Caco-2 (cell line): ENCODE results near the gene INPP5J. TPM values are rescaled to one million over a fixed set of nuclear protein-coding genes. Genes with fewer than 3 reads are reported as not detected.

Experiments
- BruUV-seq: library from RNA; stranded (reverse); fragments of 400-500 nt; replicated peaks from 2 replicates; lab custom pipeline; 2021; lab: Mats Ljungman, UMichigan
- CTCF ChIA-PET: fragments of 300-600 bp; sonication (Branson Sonifier 250); formaldehyde crosslinking; loops from one replicate; lab custom pipeline; 2022; ENCODE audit warnings: antibody characterized with exemption; lab: Charles Lee
- POLR2A ChIA-PET: fragments of 300-600 bp; sonication (Branson Sonifier 250); formaldehyde crosslinking; loops from one replicate; lab custom pipeline; 2022; ENCODE audit warnings: antibody characterized with exemption; lab: Charles Lee
- DNase-seq, 2 experiments: peaks; one replicate each; pipeline versions ENCODE4 v3.0.0 to v3.0.0-alpha.2; 2020 to 2022
- H3K27me3 ChIP-seq: replicated peaks from 2 replicates; pipeline ENCODE4 v1.6.0; 2011; ENCODE audit warnings: low read length; ENCODE audit not compliant: control insufficient read depth, insufficient read depth
- H3K36me3 ChIP-seq: 2 replicates; pipeline ENCODE4 v1.5.1; 2011; ENCODE audit warnings: low read length; ENCODE audit not compliant: control insufficient read depth, insufficient read depth
- H3K4me1 ChIP-seq: fragments of 250-450 bp; sonication (Bioruptor Pico); 2 replicates; pipeline ENCODE4 v1.5.1; 2020; ENCODE audit warnings: mild to moderate bottlenecking
- H3K4me3 ChIP-seq: 2 replicates; pipeline ENCODE4 v1.5.1; 2011; ENCODE audit warnings: low read depth, mild to moderate bottlenecking, control low read depth, low read length
- H3K9me3 ChIP-seq: fragments of 250-450 bp; sonication (Bioruptor Pico); 2 replicates; pipeline ENCODE4 v1.5.1; 2020; ENCODE audit warnings: mild to moderate bottlenecking, moderate library complexity
- H3K27ac Mint-ChIP-seq: one replicate; pipeline ENCODE4 v1.8.0; 2022; ENCODE audit warnings: mixed read lengths; ENCODE audit not compliant: unreplicated experiment
- H3K27me3 Mint-ChIP-seq: one replicate; pipeline ENCODE4 v1.8.0; 2022; ENCODE audit warnings: mixed read lengths; ENCODE audit not compliant: insufficient read depth, unreplicated experiment
- H3K36me3 Mint-ChIP-seq: one replicate; pipeline ENCODE4 v1.8.0; 2022; ENCODE audit warnings: mild to moderate bottlenecking, mixed read lengths; ENCODE audit not compliant: insufficient read depth, unreplicated experiment
- H3K4me1 Mint-ChIP-seq: one replicate; pipeline ENCODE4 v1.8.0; 2022; ENCODE audit warnings: low read depth, mixed read lengths; ENCODE audit not compliant: unreplicated experiment
- H3K4me3 Mint-ChIP-seq: one replicate; pipeline ENCODE4 v1.8.0; 2022; ENCODE audit warnings: mild to moderate bottlenecking, moderate library complexity, mixed read lengths; ENCODE audit not compliant: unreplicated experiment
- H3K9me3 Mint-ChIP-seq: one replicate; pipeline ENCODE4 v1.8.0; 2022; ENCODE audit warnings: mixed read lengths; ENCODE audit not compliant: unreplicated experiment
- CTCF ChIP-seq, 2 experiments: fragments of 200-600 bp in 1 of 2; IDR thresholded peaks; 1 replicate in 1 of 2; 2 replicates in 1 of 2; pipeline versions ENCODE4 v1.5.1 to v1.8.0; 2011 to 2022; ENCODE audit warnings: antibody characterized with exemption in 1 of 2, control low read depth in 1 of 2, inconsistent platforms in 1 of 2, low read depth in 1 of 2, low read length in 1 of 2, mild to moderate bottlenecking in 1 of 2, moderate library complexity in 1 of 2; ENCODE audit not compliant: insufficient read depth in 1 of 2, severe bottlenecking in 1 of 2, unreplicated experiment in 1 of 2
- intact Hi-C: fragments of 100-400 bp; cut with micrococcal nuclease; formaldehyde crosslinking; loops from one replicate; pipeline ENCODE4 v1.10.0; 2022; ENCODE audit not compliant: unreplicated experiment
- total RNA-seq: library from RNA; stranded (reverse); gene quantifications from 2 replicates; pipeline ENCODE4 v1.2.3, GENCODE V29; 2022

INPP5J gene
- total RNA-seq, 1 experiment from 2014 or later = 6.8 TPM

- peaks cover 23% of the 10 kb centered on the region for H3K4me1 ChIP-seq
- peaks cover 34% of the 10 kb centered on the region for H3K36me3 Mint-ChIP-seq
- intact Hi-C loops = no loop called here
- no peak overlapping the region for H3K4me3 ChIP-seq
- H3K9me3 ChIP-seq = no peaks in the 10 kb centered on the region
- H3K9me3 Mint-ChIP-seq = no peaks in the 10 kb centered on the region
- ChIA-PET CTCF (no interaction called here), POLR2A (no interaction called here)
- BruUV-seq = no TSS peak
- no peak overlapping the region for H3K27ac Mint-ChIP-seq
- H3K4me3 Mint-ChIP-seq = no peak overlapping the region
- no peak for TF ChIP-seq CTCF (IDR thresholded peaks at IDR 0.05; ENCODE audit: insufficient read depth in 1 of 2, low read depth in 1 of 2, low read length in 1 of 2, severe bottlenecking in 1 of 2, unreplicated experiment in 1 of 2)
- peaks cover 1% of the 10 kb centered on the region for H3K36me3 ChIP-seq
- no peaks in the 10 kb centered on the region for H3K27me3 Mint-ChIP-seq
- no peak for DNase-seq
- H3K27me3 ChIP-seq = no peaks in the 10 kb centered on the region
- peaks cover 18% of the 10 kb centered on the region for H3K4me1 Mint-ChIP-seq
Observed at GRCh38 chr22:31084811-31085492, 37.8 kb upstream of the INPP5J start.

GRCh38 chr22:31085493-31085824 lies 37.3 kb upstream of the INPP5J start:
- DNase-seq = no peak
- CTCF ChIA-PET = no interaction called here
- BruUV-seq = no TSS peak
- intact Hi-C loops = no loop called here
- H3K4me3 Mint-ChIP-seq = no peak overlapping the region
- H3K36me3 Mint-ChIP-seq = peaks cover 32% of the 10 kb centered on the region
- H3K4me3 ChIP-seq = no peak overlapping the region
- no peaks in the 10 kb centered on the region for H3K27me3 Mint-ChIP-seq
- peaks cover 1% of the 10 kb centered on the region for H3K36me3 ChIP-seq
- TF ChIP-seq CTCF (IDR thresholded peaks at IDR 0.05; ENCODE audit: insufficient read depth in 1 of 2, low read depth in 1 of 2, low read length in 1 of 2, severe bottlenecking in 1 of 2, unreplicated experiment in 1 of 2) = no peak
- H3K27me3 ChIP-seq = no peaks in the 10 kb centered on the region
- H3K4me1 Mint-ChIP-seq = peaks cover 18% of the 10 kb centered on the region
- H3K9me3 ChIP-seq = no peaks in the 10 kb centered on the region
- no peaks in the 10 kb centered on the region for H3K9me3 Mint-ChIP-seq
- peaks cover 21% of the 10 kb centered on the region for H3K4me1 ChIP-seq
- H3K27ac Mint-ChIP-seq = no peak overlapping the region
- POLR2A ChIA-PET = no interaction called here

- H3K9me3 ChIP-seq = no peaks in the 10 kb centered on the region
- peaks cover 1% of the 10 kb centered on the region for H3K36me3 ChIP-seq
- ChIA-PET POLR2A (no interaction called here), CTCF (no interaction called here)
- intact Hi-C loops = no loop called here
- TF ChIP-seq CTCF (IDR thresholded peaks at IDR 0.05; ENCODE audit: insufficient read depth in 1 of 2, low read depth in 1 of 2, low read length in 1 of 2, severe bottlenecking in 1 of 2, unreplicated experiment in 1 of 2) = no peak
- H3K4me3 ChIP-seq = no peak overlapping the region
- peaks cover 27% of the 10 kb centered on the region for H3K36me3 Mint-ChIP-seq
- peaks cover 18% of the 10 kb centered on the region for H3K4me1 Mint-ChIP-seq
- H3K9me3 Mint-ChIP-seq = no peaks in the 10 kb centered on the region
- peaks cover 19% of the 10 kb centered on the region for H3K4me1 ChIP-seq
- no peaks in the 10 kb centered on the region for H3K27me3 ChIP-seq
- no peak overlapping the region for H3K4me3 Mint-ChIP-seq
- H3K27ac Mint-ChIP-seq = no peak overlapping the region
- no peak for DNase-seq
- H3K27me3 Mint-ChIP-seq = no peaks in the 10 kb centered on the region
- BruUV-seq = no TSS peak
Observed at GRCh38 chr22:31085928-31086327, 36.8 kb upstream of the INPP5J start.
